Hepatocyte (in vitro differentiated cells): Measurements from ENCODE around the gene TUBB2B.

Source experiments
- EZH2 ChIP-seq: fragments of 200-600 bp; sonication (generic); IDR thresholded peaks from 2 replicates; pipeline ENCODE4 v1.6.1; 2016; ENCODE audit warnings: antibody characterized with exemption, mild to moderate bottlenecking, borderline replicate concordance
- EZH2phosphoT487 ChIP-seq: fragments of 200-600 bp; sonication (generic); IDR thresholded peaks from one replicate; pipeline ENCODE4 v1.6.1; 2018; ENCODE audit warnings: antibody characterized with exemption, mild to moderate bottlenecking, low read depth, moderate library complexity; ENCODE audit not compliant: unreplicated experiment, severe bottlenecking
- TF ChIP-seq, protein P1 (sequence below): fragments of 200-600 bp; sonication (generic); IDR thresholded peaks from 2 replicates; pipeline ENCODE4 v1.5.1; 2016; ENCODE audit warnings: antibody characterized with exemption, mild to moderate bottlenecking; ENCODE audit not compliant: poor library complexity

DNA sequence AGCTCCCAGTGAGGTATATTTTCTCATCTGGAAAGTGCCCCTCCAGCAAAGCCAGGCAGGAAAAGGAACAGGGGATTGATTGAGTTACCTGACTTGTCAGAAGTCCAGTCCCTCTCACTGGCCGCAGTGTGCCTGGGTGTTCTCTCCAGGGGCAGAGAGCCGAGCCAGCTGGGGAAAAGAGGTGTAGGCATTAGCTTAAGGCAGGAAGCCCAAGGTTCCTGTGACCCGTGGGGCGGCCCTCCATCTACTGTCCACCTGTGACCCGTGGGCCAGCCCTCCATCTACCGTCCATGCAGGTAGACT, 34.0 kb upstream of the TUBB2B start:
- TF ChIP-seq EZH2 (no peak), EZH2phosphoT487 (no peak)
- TF ChIP-seq, protein P1, sequence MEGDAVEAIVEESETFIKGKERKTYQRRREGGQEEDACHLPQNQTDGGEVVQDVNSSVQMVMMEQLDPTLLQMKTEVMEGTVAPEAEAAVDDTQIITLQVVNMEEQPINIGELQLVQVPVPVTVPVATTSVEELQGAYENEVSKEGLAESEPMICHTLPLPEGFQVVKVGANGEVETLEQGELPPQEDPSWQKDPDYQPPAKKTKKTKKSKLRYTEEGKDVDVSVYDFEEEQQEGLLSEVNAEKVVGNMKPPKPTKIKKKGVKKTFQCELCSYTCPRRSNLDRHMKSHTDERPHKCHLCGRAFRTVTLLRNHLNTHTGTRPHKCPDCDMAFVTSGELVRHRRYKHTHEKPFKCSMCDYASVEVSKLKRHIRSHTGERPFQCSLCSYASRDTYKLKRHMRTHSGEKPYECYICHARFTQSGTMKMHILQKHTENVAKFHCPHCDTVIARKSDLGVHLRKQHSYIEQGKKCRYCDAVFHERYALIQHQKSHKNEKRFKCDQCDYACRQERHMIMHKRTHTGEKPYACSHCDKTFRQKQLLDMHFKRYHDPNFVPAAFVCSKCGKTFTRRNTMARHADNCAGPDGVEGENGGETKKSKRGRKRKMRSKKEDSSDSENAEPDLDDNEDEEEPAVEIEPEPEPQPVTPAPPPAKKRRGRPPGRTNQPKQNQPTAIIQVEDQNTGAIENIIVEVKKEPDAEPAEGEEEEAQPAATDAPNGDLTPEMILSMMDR = no peak
